ENCODE results near the gene MROH2B.
"Not testable (repeated sequence)": the region's sequence is repeated elsewhere in the genome, so short reads cannot be mapped to it uniquely, and the experiment has no call there.

The MROH2B gene

GRCh38 chr5:41043109-41043747, 27.9 kb downstream of the MROH2B start:
- Histone ChIP-seq H3K4me3 (no peak overlapping the region), H3K27ac (no peak overlapping the region)

- no peak overlapping the region for H3K27ac ChIP-seq
- H3K4me3 ChIP-seq = no peak overlapping the region
Observed at GRCh38 chr5:41032973-41033372, 38.2 kb downstream of the MROH2B start.

- H3K27ac ChIP-seq, H3K4me3 ChIP-seq: not testable (repeated sequence)
Observed at GRCh38 chr5:41022600-41022999, 48.5 kb downstream of the MROH2B start.

- H3K27ac ChIP-seq = no peak overlapping the region
- no peak overlapping the region for H3K4me3 ChIP-seq
Observed at GRCh38 chr5:41012318-41012717, 58.8 kb downstream of the MROH2B start.

GRCh38 chr5:41010572-41010971, 60.6 kb downstream of the MROH2B start:
- no peak overlapping the region for H3K4me3 ChIP-seq
- H3K27ac ChIP-seq = no peak overlapping the region

- Histone ChIP-seq H3K4me3 (no peak overlapping the region), H3K27ac (no peak overlapping the region)
Observed at GRCh38 chr5:41009232-41009631, 61.9 kb downstream of the MROH2B start.

- Histone ChIP-seq H3K4me3 (no peak overlapping the region), H3K27ac (no peak overlapping the region)
Observed at GRCh38 chr5:41004931-41005330, 66.2 kb downstream of the MROH2B start.

- no peak overlapping the region for H3K27ac ChIP-seq
- H3K4me3 ChIP-seq = no peak overlapping the region
Observed at GRCh38 chr5:41003670-41004376, 67.3 kb downstream of the MROH2B start.

- Histone ChIP-seq H3K4me3 (no peak overlapping the region), H3K27ac (no peak overlapping the region)
Observed at GRCh38 chr5:40999966-41000365, 71.2 kb downstream of the MROH2B start.

GRCh38 chr5:40999142-40999541, 72.0 kb downstream of the MROH2B start:
- Histone ChIP-seq H3K27ac (no peak overlapping the region), H3K4me3 (no peak overlapping the region)

GRCh38 chr5:40995801-40996586, 75.1 kb downstream of the MROH2B start:
- Histone ChIP-seq H3K4me3 (no peak overlapping the region), H3K27ac (no peak overlapping the region)

- H3K27ac ChIP-seq = peak overlapping the region in 13 of 21 experiments; percentile 12 to 73 (median 52)
Observed at GRCh38 chr5:40991981-40992559, 79.1 kb downstream of the MROH2B start.

GRCh38 chr5:40991168-40991980, 79.8 kb downstream of the MROH2B start:
- Histone ChIP-seq H3K27ac (peak overlapping the region in 14 of 21 experiments; percentile 12 to 73 (median 56)), H3K4me3 (no peak overlapping the region)

More at GRCh38 chr5:40991981-40992559, 79.1 kb downstream of the MROH2B start:
- H3K4me3 ChIP-seq = no peak overlapping the region

- H3K27ac ChIP-seq = no peak overlapping the region
- no peak overlapping the region for H3K4me3 ChIP-seq
Observed at GRCh38 chr5:40988746-40989510, 82.2 kb downstream of the MROH2B start.

- Histone ChIP-seq H3K27ac (no peak overlapping the region), H3K4me3 (no peak overlapping the region)
Observed at GRCh38 chr5:40987349-40987748, 83.8 kb downstream of the MROH2B start.

GRCh38 chr5:40986666-40987065, 84.5 kb downstream of the MROH2B start:
- Histone ChIP-seq H3K27ac (no peak overlapping the region), H3K4me3 (no peak overlapping the region)

- H3K27ac ChIP-seq = no peak overlapping the region
- H3K4me3 ChIP-seq = no peak overlapping the region
Observed at GRCh38 chr5:40985501-40985900, 85.6 kb downstream of the MROH2B start.

- Histone ChIP-seq H3K4me3 (no peak overlapping the region), H3K27ac (no peak overlapping the region)
Observed at GRCh38 chr5:40984884-40985283, 86.3 kb downstream of the MROH2B start.

GRCh38 chr5:40983781-40984180, 87.4 kb downstream of the MROH2B start:
- no peak overlapping the region for H3K27ac ChIP-seq
- no peak overlapping the region for H3K4me3 ChIP-seq
